ENCODE data around the gene NIM1K.

- TF ChIP-seq CTCF (IDR thresholded peaks at IDR 0.05) (no peak), POLR2A (IDR thresholded peaks at IDR 0.05) (no peak)
Measured at GRCh38 chr5:43314724-43315123, 122.7 kb downstream of the NIM1K start.
